ENCODE results near the gene VASN.

DNA sequence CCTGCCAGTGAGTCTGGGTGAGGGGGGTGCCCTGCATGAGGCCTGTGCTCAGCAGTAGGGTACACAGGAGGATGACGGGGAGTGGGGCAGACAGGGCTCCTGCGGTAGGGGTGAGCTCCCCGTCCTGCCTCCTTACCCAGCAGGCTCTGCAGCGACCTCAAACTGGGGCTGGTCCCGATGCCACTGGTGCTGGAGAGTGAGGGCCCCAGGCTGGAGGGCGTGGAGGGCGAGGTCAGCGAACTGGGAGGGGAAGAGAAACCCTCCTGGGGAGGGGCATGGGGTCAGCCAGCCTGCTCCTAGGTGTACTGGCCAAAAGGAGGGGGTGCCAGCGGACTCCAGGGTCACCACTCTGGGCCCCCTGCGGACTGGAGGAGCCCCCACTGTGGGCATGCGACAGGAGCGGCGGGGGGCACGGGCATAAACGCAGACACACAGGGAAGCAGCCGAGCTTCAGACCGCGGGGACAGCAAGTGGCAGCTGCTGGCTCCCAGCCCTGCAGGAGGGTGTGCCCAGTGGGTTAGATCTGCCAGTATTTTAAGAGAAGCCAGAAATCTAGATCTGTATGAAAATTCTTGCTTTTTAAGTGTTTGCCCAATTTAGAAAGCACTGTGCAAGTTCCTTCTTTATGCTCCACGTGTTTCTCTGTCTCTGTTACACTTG, 9.0 kb upstream of the VASN start:
- TF ChIP-seq POLR2A (IDR thresholded peaks at IDR 0.05; ENCODE audit: low read depth, low read length) (no peak), POLR2AphosphoS5 (IDR thresholded peaks at IDR 0.05; ENCODE audit: low read depth, low read length) (no peak), TAF1 (IDR thresholded peaks at IDR 0.05; ENCODE audit: borderline replicate concordance, low read depth, low read length) (no peak)

Data from GM12892 (cell line).